CD4-positive, alpha-beta T cell treated with Interleukin-17A for 4 hours (primary cell): ENCODE results near the gene KIAA0753.
A peak's percentile ranks its signal among the peaks of the same experiment; 100 is the strongest.

Source experiments
- DNase-seq: peaks from one replicate; pipeline ENCODE4 v3.0.0-alpha.2; 2020; ENCODE audit warnings: mixed read lengths

KIAA0753 gene

GRCh38 chr17:6640536-6641246 is at the start of gene KIAA0753, which contains the start of gene TXNDC17:
KIAA0753 (minus strand) TSS chr17:6640711; CDS start chr17:6635103, 5,608 bp downstream.
TXNDC17 (plus strand) TSS chr17:6641060; CDS start chr17:6641083, 23 bp downstream.
- peak; percentile 95 for DNase-seq

DNA sequence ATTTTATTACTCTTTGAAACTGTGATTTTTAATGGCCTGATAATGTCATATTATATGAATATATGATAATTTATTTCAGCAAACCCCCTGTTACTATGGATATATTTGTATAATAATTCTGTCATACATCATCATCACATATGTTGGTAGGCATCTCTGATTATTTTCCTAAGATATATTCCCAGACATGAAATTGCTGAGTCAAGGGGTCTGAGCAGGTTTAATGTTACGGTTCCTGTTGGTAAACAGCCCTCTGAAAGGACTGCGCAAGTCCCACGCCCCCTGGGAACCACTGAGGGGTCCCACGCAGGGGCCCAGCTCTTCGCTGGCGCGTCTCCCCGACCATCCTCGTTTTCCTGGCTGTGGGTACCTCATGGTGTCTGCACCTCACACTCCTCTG is 48.4 kb upstream of the KIAA0753 start:
- no peak for DNase-seq

DNA sequence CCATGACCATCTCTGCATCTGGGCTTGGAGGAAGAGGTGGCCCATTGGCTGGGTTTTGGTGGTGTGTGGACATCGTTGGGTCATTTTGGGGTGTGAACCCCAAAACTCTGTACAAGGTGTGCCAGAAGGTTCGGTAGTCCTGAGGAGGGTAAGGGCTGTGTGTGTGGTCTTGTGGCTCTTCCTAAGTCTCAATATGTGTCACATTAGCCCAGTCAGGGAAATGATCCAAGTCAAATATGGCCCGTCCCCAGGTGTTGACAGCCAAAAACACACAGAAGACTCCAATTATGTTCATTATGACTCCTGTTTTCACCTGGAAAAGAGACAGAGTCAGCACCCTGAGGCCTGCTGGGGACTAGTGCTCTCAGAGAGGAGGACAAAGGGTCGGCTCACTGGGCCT is 45.5 kb upstream of the KIAA0753 start:
- no peak for DNase-seq

- DNase-seq: no peak
These were observed 44.6 kb upstream of the KIAA0753 start for GRCh38 chr17:6684881-6685767.

GRCh38 chr17:6684460-6684783 is 43.9 kb upstream of the KIAA0753 start:
- no peak for DNase-seq

DNA sequence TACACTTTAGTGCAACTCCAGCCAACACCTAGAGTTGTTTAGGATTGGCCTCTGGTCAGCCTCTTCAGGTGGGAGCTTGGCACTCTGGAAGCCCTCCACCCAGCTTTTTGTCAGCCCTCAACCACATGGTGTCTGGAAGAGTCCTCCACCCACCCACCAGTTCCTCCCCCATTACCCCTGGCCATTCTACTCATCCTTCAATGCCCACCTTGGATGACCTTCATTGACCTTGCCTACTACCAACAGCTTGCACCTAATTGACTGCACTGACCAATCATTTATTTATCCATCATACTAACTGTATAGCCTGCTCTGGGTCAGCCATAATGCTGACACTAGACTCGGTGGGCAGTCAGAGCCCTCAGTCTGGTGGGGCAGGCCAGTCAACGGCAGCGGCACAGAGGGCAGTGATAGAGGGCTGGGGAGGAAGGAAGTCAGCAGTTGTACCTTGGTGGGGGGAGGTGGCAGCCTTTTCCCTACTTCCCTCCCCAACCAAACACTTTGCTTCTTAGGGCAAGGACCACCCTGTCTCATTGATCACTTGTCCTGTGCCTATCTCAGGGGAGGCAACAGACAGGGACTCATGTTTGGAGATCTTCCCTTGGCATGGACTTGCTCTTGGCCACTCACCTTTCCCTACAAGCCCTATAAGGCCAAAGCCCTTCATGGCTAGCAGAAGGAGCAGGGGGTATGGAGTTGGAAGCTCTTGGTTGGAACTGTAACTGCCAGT is 43.4 kb upstream of the KIAA0753 start:
- no peak for DNase-seq

DNA sequence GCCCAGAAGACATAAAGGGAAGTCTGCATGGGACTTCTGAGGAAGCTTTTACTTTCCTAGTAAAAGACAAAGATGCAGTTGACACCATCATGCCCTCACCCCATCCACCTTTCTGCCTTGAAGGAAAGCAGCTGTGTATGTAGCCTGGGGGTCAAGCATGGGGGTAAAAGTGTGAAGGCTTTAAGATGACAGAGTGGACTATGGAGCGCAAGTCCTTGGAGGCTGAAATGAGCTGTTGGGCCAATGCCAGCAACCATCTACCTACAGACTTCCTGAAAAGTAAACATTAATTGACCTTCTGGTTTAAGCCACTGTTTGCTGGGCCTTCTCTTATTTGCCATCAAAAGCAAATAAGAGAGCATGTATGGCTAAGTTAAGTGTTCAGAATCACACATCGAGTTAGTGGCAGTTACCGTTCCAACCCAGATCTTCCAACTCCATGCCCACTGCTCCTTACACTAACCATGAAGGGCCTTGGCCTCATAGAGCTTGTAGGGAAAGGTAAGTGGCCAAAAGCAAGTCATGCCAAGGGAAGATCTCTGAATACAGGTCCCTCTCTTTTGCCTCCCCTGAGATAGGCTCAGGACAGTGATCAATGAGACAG is 42.7 kb upstream of the KIAA0753 start:
- DNase-seq: no peak

- DNase-seq: no peak
These were observed 41.8 kb upstream of the KIAA0753 start for GRCh38 chr17:6682339-6682738.

DNA sequence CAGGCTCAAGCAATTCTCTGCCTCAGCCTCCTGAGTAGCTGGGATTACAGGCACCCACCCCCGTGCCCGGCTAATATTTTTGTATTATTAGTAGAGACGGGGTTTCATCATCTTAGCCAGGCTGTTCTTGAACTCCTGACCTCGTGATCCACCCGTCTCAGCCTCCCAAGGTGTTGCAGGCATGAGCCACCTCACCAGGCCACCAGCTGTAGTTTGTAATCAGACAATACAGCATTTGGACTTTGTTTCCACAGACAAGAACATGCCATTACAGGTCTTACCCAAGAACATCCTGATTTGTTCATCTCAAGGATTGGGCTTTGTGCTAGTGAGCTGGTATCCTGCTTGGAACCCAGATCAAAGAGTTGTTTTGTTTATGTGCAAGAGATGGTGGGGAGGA is 41.2 kb upstream of the KIAA0753 start:
- DNase-seq: no peak

- DNase-seq: no peak
These were observed 40.7 kb upstream of the KIAA0753 start for GRCh38 chr17:6681176-6681575.

DNA sequence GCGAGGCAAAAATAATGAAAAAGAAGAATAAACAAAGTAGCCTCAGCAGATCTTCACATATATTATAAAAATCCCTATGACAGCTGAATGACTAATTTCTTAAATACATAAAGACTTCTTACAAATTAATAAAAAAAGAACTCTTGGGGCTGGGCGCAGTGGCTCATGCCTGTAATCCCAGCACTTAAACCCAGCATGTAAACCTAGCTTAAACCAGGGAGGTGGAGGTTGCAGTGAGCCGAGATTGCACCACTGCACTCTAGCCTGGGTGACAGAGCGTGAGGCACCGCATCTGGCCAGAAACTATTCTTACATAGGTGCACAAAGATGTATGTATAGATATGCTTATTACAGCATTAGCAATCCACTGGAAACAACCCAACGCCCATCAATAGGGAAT is 38.7 kb upstream of the KIAA0753 start:
- DNase-seq: no peak

DNA sequence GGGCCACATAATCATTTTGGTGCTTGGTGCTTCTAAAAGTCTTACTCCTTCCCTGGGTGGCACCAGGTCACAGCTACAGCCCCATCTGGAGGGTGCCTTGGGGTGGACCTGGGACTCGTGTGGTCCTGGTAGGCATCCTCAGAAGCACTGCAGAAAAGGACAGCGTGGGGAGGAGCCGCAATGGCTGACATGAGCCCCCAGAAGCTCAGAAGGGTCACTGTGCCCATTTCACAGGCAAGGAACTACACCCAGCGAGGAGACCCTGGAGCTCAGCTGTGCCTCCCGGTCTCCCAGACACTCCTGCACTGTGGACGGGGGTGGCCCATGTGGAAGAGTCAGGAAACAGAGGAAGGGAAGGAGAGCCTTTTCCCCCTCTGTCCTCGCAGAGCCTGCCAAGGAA is 37.4 kb upstream of the KIAA0753 start:
- DNase-seq: no peak

- DNase-seq: no peak
These were observed 36.8 kb upstream of the KIAA0753 start for GRCh38 chr17:6677158-6677831.

GRCh38 chr17:6676802-6677157 is 36.3 kb upstream of the KIAA0753 start:
- no peak for DNase-seq

GRCh38 chr17:6675201-6675825 is 34.8 kb upstream of the KIAA0753 start:
- no peak for DNase-seq

DNA sequence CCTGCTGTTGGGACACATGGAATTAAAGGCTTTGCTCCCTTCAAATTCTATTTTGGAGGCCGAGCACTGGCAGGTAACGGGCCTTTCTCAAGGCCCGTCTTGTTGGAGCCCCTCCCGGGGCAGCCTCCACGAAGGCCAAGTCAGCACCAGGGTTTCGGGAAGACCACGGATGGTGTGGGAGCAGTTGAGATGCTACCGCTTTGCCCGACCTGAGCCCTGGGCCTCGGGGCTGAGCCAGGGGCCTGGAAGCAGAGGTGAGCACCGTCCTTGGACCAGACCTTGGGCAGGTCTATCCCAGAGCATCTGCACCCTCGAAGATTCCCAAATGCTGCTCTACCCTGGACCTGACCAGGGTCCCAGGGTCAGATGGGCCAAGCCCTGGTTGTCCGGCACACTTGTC is 34.1 kb upstream of the KIAA0753 start:
- no peak for DNase-seq

DNA sequence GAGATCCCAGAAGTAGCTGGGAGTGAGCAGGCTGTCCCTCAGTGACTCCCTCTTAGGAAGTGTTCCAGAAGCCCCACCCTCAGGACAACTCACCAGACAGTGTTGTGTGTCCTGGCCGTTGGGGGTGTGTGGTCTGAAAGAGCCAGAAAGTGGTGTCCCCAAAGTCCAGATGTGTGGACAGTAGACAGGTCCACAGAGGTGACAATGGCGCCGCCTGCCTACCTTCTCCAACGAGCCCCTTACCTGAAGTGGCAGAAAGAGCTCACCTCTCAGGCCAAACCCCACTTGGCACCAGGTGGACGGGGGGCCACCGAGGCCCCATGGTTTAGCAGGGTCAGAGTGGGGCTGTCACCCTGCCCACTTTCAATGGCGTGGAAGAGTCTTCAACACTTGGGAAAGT is 30.9 kb upstream of the KIAA0753 start:
- DNase-seq: no peak

DNA sequence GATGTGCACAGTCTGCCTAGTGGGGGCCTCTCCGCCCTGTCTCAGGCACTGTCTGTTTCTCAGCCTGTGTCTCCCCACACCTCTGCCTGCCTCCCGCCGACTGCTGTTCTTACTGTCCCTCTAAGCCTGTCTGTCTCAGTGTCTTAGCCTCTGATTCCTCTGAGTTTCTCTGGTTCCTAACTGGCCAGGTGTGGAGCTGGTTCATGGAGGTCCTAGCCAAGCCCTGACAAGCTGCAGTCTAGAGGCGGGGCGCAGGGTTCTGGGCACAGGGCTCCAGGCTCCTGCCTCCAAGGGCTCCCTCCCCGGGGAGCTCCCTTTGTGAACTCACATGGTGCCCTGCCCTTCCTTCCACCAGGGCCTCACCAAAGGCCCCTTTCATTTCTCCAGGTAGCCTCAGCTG is 30.5 kb upstream of the KIAA0753 start:
- DNase-seq: no peak

- DNase-seq: no peak
These were observed 30.1 kb upstream of the KIAA0753 start for GRCh38 chr17:6670571-6670970.

GRCh38 chr17:6669479-6670212 is 29.1 kb upstream of the KIAA0753 start:
- no peak for DNase-seq

GRCh38 chr17:6668727-6669425 is 28.4 kb upstream of the KIAA0753 start:
- no peak for DNase-seq
